GM12801 (cell line): ENCODE data around the gene ANKRD33B.

Experiments used
- TF ChIP-seq, protein P1 (sequence below): IDR thresholded peaks from one replicate; pipeline ENCODE4 v1.5.1; 2011; ENCODE audit warnings: control low read depth; ENCODE audit not compliant: insufficient read length; ENCODE audit errors: extremely low read depth

ANKRD33B gene

DNA sequence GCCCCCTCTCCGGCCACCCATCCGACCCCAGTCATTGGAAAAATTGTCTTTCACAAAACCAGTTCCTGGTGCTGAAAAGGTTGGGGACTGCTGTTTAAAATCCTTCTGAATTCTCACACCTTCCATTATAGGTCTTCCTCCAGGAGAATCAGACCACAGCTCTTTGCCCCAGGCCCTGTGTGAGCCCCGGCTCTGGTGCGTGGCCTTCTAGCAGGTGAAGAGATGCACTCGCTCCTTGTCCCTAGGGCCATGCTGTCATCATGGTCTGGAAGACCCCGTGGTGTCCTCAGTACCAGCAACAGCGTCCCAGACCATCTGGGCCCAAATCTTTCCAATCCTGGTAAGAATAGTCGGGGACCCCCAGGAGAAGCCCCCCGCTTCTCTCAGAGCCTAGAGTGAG lies 101.9 kb downstream of the ANKRD33B start:
- TF ChIP-seq, protein P1, sequence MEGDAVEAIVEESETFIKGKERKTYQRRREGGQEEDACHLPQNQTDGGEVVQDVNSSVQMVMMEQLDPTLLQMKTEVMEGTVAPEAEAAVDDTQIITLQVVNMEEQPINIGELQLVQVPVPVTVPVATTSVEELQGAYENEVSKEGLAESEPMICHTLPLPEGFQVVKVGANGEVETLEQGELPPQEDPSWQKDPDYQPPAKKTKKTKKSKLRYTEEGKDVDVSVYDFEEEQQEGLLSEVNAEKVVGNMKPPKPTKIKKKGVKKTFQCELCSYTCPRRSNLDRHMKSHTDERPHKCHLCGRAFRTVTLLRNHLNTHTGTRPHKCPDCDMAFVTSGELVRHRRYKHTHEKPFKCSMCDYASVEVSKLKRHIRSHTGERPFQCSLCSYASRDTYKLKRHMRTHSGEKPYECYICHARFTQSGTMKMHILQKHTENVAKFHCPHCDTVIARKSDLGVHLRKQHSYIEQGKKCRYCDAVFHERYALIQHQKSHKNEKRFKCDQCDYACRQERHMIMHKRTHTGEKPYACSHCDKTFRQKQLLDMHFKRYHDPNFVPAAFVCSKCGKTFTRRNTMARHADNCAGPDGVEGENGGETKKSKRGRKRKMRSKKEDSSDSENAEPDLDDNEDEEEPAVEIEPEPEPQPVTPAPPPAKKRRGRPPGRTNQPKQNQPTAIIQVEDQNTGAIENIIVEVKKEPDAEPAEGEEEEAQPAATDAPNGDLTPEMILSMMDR = no peak

DNA sequence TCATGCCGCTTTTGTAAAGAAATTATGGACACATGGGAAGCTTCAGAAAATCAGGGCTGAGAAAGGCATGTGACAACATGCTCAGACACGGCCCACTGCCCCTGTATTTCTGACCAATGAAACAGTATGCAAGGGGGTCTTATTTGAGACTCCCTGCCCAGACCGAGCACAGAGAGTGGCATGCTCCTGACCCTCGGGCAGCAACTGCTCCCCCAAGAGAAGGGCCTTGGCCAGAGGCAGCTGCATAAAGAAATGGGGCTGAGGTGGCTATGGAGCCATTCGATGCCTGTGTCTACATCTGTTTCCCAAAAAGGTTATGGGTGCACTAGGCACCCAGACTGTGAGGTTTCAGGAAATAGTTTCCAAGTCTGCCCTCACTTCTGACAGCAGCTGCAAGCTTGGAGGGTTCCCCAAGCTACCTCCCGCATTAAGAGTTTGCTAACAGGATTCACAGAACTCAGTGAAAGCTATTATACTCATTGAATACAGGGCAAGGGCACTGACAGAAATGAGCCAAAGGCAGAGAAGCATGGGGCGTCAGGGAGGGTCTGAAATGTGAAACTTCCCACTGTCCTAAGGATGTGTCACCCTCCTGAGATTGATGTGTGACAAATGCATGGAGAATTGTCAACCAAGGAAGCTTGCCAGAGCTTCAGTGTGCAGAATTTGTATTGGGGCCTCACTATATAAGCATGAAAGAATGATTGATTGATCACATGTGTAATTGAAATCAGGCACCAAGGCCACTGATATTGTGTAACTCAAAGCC lies 102.8 kb downstream of the ANKRD33B start:
- TF ChIP-seq, protein P1 = no peak

- TF ChIP-seq, protein P1 = no peak
Observed at GRCh38 chr5:10667431-10668057, 103.7 kb downstream of the ANKRD33B start.

DNA sequence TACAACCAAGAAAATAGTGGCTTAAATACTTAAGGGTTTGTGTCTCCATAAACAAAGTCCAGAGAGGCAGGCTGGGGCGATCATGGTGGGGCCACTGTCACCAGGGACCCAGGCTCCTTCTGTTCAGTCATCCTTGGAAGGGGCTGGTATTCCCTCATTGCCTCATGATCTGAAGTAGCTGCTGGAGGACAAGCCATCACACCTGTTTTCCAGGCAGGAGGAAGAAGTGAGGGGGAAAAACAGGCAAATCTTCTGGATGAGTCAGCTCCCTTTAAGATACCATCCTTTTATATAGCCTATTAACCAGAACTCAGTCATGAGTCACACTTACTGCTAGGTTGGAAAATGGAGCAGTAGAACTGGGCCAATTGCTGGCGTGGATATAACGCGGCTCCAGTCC lies 104.8 kb downstream of the ANKRD33B start:
- TF ChIP-seq, protein P1 = no peak

- TF ChIP-seq, protein P1 = no peak
Observed at GRCh38 chr5:10669983-10670382, 106.1 kb downstream of the ANKRD33B start.

- TF ChIP-seq, protein P1 = no peak
Observed at GRCh38 chr5:10671041-10672008, 107.5 kb downstream of the ANKRD33B start.
